ENCODE data around the gene WDR74.

DNA sequence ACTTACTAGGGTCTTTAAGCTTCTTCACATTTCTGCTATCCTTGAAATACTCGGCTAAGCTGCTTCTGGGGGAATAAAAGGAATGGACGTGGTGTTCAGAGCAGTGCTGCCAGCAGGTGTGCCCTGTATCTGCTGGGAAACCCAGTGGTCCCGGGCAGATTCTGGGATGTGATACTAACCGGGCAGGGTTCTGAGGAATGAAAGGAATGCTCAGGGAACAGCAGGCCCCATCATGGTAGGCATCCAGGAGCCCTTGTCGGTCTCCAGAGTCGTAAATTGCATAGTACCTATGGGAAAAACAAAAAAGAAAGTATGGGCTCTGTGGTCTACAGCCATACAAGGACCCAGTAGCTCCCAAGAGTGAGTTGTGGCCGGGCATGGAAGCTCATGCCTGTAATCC lies 43.1 kb downstream of the WDR74 start:
- TF ChIP-seq BHLHE40 (IDR thresholded peaks at IDR 0.05; ENCODE audit: low read length): no peak
- TF ChIP-seq ZNF232 (CRISPR knock-in tag; IDR thresholded peaks at IDR 0.05; ENCODE audit: borderline replicate concordance): no peak
- TF ChIP-seq, protein P1, sequence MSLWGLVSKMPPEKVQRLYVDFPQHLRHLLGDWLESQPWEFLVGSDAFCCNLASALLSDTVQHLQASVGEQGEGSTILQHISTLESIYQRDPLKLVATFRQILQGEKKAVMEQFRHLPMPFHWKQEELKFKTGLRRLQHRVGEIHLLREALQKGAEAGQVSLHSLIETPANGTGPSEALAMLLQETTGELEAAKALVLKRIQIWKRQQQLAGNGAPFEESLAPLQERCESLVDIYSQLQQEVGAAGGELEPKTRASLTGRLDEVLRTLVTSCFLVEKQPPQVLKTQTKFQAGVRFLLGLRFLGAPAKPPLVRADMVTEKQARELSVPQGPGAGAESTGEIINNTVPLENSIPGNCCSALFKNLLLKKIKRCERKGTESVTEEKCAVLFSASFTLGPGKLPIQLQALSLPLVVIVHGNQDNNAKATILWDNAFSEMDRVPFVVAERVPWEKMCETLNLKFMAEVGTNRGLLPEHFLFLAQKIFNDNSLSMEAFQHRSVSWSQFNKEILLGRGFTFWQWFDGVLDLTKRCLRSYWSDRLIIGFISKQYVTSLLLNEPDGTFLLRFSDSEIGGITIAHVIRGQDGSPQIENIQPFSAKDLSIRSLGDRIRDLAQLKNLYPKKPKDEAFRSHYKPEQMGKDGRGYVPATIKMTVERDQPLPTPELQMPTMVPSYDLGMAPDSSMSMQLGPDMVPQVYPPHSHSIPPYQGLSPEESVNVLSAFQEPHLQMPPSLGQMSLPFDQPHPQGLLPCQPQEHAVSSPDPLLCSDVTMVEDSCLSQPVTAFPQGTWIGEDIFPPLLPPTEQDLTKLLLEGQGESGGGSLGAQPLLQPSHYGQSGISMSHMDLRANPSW (CRISPR knock-in tag; IDR thresholded peaks at IDR 0.05; ENCODE audit: borderline replicate concordance): no peak
- TF ChIP-seq RBM22 (optimal IDR thresholded peaks at IDR 0.05; ENCODE audit: low read length): no peak
- TF ChIP-seq NR2C2 (CRISPR knock-in tag; IDR thresholded peaks at IDR 0.05; ENCODE audit: borderline replicate concordance): no peak

Data from HepG2 (cell line).